Epithelial cell of proximal tubule (primary cell): ENCODE measurements around the gene ATAT1. TPM values are rescaled to one million over a fixed set of nuclear protein-coding genes. Genes with fewer than 3 reads are reported as not detected.
"Not testable (repeated sequence)": the region's sequence is repeated elsewhere in the genome, so short reads cannot be mapped to it uniquely, and the experiment has no call there.

Source experiments
- DNase-seq: peaks from one replicate; pipeline ENCODE4 v3.0.0-alpha.2; 2011; ENCODE audit warnings: low read depth
- H3K4me3 ChIP-seq: 2 replicates; pipeline ENCODE4 v1.5.1; 2011; ENCODE audit warnings: low read depth, mild to moderate bottlenecking, low read length
- total RNA-seq: library from RNA; depleted of rRNA; stranded (reverse); fragments of >200 nt; gene quantifications from 2 replicates; pipeline ENCODE4 v1.2.3, GENCODE V29; 2015
- TF ChIP-seq, protein P1 (sequence below): conservative IDR thresholded peaks from 2 replicates; pipeline ENCODE4 v1.5.1; 2012; ENCODE audit warnings: low read depth, mild to moderate bottlenecking, low read length

The ATAT1 gene
- total RNA-seq, 1 donor from 2014 or later = 6.2 TPM

DNA sequence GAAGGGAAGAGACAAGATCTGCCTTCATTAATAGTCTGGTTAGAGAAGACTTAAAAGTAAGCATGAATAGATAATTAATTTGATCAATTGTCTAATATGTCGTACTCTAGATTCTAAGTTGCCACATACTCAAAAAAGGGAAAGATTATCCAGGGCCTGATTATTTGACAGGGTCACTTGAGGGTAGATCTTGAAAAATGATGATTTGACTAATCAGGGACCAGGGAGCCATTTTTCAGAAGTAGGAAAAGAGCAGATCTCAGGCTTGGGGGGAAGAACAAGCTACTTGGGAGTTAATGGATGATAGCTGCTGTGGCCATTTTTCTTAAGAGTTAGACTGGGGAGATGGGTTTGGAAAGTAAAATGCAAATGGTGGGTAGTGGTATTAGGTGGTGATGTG is 34.4 kb upstream of the ATAT1 start:
- no peak for DNase-seq

DNA sequence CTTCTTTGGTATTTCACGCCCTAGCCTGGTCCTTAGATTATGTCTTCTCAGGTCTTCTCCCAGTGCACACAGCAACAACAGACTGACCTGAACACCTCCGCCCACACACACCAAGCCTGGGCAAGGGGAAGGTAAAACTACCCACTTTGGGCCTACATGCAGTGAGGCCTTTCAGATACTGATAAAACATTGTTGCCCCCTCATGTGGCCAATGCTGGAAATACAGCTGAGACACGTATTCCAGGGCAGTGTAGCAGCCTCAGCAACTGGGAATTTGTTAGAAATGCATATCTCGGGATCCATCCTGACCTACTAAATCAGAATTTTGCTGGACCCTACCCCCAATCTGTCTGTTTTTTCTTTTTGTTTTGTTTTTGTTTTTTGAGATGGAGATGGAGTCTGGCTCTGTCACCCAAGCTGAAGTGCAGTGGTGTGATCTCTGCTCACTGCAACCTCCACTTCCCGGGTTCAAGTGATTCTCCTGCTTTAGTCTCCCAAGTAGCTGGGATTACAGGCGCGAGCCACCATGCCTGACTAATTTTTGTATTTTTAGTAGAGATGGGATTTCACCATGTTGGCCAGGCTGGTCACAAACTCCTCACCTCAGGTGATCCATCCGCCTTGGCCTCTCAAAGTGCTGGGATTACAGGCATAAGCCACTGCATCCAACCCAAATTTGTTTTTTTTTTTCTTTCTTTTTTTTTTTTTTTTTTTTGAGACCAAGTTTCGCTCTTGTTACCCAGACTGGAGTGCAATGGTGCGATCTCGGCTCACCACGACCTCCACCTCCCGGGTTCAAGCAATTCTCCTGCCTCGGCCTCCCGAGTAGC is 29.1 kb upstream of the ATAT1 start:
- TF ChIP-seq, protein P1, sequence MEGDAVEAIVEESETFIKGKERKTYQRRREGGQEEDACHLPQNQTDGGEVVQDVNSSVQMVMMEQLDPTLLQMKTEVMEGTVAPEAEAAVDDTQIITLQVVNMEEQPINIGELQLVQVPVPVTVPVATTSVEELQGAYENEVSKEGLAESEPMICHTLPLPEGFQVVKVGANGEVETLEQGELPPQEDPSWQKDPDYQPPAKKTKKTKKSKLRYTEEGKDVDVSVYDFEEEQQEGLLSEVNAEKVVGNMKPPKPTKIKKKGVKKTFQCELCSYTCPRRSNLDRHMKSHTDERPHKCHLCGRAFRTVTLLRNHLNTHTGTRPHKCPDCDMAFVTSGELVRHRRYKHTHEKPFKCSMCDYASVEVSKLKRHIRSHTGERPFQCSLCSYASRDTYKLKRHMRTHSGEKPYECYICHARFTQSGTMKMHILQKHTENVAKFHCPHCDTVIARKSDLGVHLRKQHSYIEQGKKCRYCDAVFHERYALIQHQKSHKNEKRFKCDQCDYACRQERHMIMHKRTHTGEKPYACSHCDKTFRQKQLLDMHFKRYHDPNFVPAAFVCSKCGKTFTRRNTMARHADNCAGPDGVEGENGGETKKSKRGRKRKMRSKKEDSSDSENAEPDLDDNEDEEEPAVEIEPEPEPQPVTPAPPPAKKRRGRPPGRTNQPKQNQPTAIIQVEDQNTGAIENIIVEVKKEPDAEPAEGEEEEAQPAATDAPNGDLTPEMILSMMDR = peak; percentile 77
- not testable (repeated sequence) for H3K4me3 ChIP-seq, DNase-seq

More for the DNA sequence above, 34.4 kb upstream of the ATAT1 start:
- TF ChIP-seq, protein P1 = no peak
- H3K4me3 ChIP-seq = no peak overlapping the region

DNA sequence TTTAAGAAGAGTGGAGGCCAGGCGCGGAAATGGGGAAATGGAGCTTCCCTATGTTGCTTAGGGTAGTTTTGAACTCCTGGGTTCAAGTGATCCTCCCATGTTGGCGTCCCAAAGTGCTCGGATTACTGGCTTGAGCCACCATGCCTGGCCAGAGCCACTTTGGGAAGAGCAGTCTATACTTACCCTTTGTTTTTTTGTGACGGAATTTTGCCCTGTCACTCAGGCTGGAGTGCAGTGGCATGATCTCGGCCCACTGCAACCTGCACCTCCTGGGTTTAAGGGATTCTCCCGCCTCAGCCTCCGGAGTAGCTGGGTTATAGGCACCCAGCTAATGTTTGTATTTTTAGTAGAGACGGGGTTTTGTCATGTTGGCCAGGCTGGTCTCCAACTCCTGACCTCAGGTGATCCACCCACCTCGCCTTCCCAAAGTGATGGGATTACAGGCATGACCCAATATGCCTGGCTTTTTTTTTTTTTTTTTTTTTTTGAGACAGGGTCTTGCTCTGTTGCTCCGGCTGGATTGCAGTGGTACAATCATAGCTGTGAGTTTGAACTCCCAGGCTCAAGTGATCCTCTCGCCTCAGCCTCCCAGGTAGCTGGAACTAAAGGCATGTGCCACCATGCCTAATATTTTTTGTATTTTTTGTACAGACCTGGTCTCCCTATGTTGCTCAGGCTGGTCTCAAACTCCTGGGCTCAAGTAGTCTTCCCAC is 27.6 kb upstream of the ATAT1 start:
- TF ChIP-seq, protein P1 = no peak
- DNase-seq = no peak
- no peak overlapping the region for H3K4me3 ChIP-seq

DNA sequence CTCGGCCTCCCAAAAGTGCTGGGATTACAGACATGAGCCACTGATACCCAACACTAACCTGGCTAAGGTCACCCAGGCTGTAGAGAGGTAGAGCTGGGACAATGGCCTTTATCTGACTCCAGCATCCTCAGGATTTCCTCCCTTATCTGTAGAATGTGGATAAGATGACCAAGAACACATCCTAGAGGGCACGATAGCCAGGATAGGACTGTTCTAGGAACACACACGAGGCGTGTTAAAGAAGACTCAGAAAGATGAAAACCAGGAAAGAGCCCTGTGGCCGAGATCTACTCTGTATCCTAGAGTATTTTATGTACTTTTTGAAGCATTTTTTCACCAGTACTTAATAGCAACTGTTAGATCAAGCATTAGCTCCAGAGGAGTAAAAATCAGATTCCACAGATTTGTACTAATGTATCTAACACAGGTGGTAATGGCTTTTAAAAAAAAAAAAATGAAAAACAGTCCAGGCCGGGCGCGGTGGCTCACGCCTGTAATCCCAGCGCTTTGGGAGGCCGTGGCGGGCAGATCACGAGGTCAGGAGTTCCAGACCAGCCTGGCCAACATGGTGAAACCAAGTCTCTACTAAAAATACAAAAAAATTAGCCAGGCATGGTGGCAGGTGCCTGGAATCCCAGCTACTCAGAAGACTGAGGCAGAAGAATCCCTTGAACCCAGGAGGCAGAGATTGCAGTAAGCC is 26.9 kb upstream of the ATAT1 start:
- no peak for DNase-seq
- H3K4me3 ChIP-seq = no peak overlapping the region
- TF ChIP-seq, protein P1 = no peak

DNA sequence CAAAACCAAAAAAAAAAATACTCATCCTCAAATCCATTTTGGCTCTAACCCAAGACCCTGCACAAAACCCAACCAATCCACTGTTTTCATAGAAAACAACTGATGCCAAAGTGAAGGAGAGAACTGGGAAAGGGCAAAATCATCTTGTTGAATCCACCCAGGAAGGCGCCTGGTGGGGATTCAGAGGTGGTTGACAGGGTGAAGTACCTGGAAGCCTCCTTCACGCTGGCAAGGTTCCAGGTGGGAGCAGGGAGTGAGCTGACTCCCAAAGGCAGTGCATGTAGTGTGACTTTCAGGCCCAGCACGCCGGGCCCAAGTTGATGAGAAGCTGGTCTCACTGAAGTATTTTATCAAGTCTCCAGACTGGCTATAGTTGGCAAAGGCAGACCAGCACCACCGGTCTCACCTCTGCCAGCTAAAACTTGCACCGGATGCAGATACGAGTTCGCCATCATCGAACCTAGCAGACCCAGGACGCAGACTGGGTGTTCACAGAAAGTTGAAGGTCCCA is 26.2 kb upstream of the ATAT1 start:
- no peak for DNase-seq
- no peak overlapping the region for H3K4me3 ChIP-seq

DNA sequence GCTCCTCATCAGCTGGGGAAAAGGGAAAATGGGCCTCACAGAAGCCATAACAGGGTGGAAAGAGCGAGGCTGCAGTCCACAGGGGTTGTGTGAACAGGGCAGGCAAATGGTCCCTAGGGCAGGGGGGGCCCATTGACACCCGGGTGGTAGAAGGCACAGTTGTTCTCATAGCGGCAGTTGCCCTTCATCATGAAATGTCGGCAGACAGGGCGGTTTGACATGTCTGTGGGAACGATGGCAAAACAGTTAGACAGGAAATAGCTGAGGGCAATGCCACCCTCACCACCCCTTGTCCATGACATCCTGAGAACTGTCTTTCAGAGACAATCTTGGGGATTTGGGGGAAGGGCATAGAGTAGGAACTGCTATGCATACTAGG is 25.2 kb upstream of the ATAT1 start:
- H3K4me3 ChIP-seq = no peak overlapping the region
- TF ChIP-seq, protein P1 = no peak

More for the DNA sequence above, 26.2 kb upstream of the ATAT1 start:
- TF ChIP-seq, protein P1 = no peak

More for the DNA sequence above, 25.2 kb upstream of the ATAT1 start:
- DNase-seq = no peak
